Tibial artery (tissue), 4 donors: ENCODE results near the gene WNT3A.

ENCODE experiments used
- DNase-seq, 2 donors: peaks; one replicate each; pipeline ENCODE4 v3.0.0-alpha.2; 2019
- H3K27ac ChIP-seq, 2 donors: fragments of 200-600 bp; sonication (generic) in 1 of 2; 1 replicate in 1 of 2; 2 replicates in 1 of 2; pipeline ENCODE4 v1.5.1; 2018 to 2019; ENCODE audit warnings: mild to moderate bottlenecking in 1 of 2
- H3K27me3 ChIP-seq, 2 donors: fragments of 200-600 bp; sonication (generic) in 1 of 2; one replicate each; pipeline versions ENCODE4 v1.5.1 to v1.6.0; 2016 to 2019
- H3K36me3 ChIP-seq, 3 donors: fragments of 200-600 bp; sonication (generic) in 2 of 3; one replicate each; pipeline ENCODE4 v1.5.1; 2016 to 2019; ENCODE audit warnings: mild to moderate bottlenecking in 2 of 3
- H3K4me1 ChIP-seq, 4 donors: fragments of 200-600 bp; sonication (generic) in 2 of 4; 1 replicate in 3 of 4; 2 replicates in 1 of 4; pipeline ENCODE4 v1.5.1; 2016 to 2019
- H3K4me3 ChIP-seq, 2 donors: fragments of 200-600 bp; sonication (generic) in 1 of 2; 1 replicate in 1 of 2; 2 replicates in 1 of 2; pipeline ENCODE4 v1.5.1; 2018 to 2019; ENCODE audit warnings: mild to moderate bottlenecking in 2 of 2
- H3K9me3 ChIP-seq, 3 donors: fragments of 200-600 bp; sonication (generic) in 1 of 3; one replicate each; pipeline ENCODE4 v1.5.1; 2016 to 2019
- CTCF ChIP-seq, 2 experiments: fragments of 200-600 bp in 1 of 2; fragments of 450-650 bp in 1 of 2; IDR thresholded peaks; one replicate each; pipeline ENCODE4 v1.5.1; 2017 to 2019; ENCODE audit warnings: antibody characterized with exemption in 2 of 2, mild to moderate bottlenecking in 1 of 2, moderate library complexity in 1 of 2
- intact Hi-C: fragments of 100-400 bp; cut with DNase I; formaldehyde crosslinking; loops from one replicate; pipeline ENCODE4 v1.15.0; 2023; ENCODE audit warnings: low total_unique reads

The WNT3A gene

GRCh38 chr1:228035844-228036243 is 29.0 kb downstream of the WNT3A start:
- H3K27ac ChIP-seq = no peak overlapping the region
- no peak for DNase-seq
- peaks cover 0 to 9% (median 4%) of the 10 kb centered on the region in 4 donors for H3K4me1 ChIP-seq
- no peaks in the 10 kb centered on the region for H3K36me3 ChIP-seq
- TF ChIP-seq CTCF (IDR thresholded peaks at IDR 0.05) = no peak
- no peak overlapping the region for H3K4me3 ChIP-seq
- intact Hi-C loops = no loop called here
- peaks cover 0 to 9% (median 0%) of the 10 kb centered on the region in 3 donors for H3K9me3 ChIP-seq
- peaks cover 0 to 70% of the 10 kb centered on the region in 2 donors for H3K27me3 ChIP-seq

GRCh38 chr1:228036701-228037231 is 30.0 kb downstream of the WNT3A start:
- H3K9me3 ChIP-seq = peaks cover 0 to 9% (median 0%) of the 10 kb centered on the region in 3 donors
- no peak overlapping the region for H3K27ac ChIP-seq
- H3K4me3 ChIP-seq = no peak overlapping the region
- no peak for TF ChIP-seq CTCF (IDR thresholded peaks at IDR 0.05)
- H3K36me3 ChIP-seq = no peaks in the 10 kb centered on the region
- peak in 1 of 2 donors; percentile 50 for DNase-seq
- intact Hi-C loops = no loop called here
- H3K4me1 ChIP-seq = peaks cover 0 to 9% (median 4%) of the 10 kb centered on the region in 4 donors
- H3K27me3 ChIP-seq = peaks cover 0 to 61% of the 10 kb centered on the region in 2 donors

- peak in 1 of 2 donors; percentile 54 for DNase-seq
- Histone ChIP-seq H3K4me3 (no peak overlapping the region), H3K9me3 (peaks cover 0 to 9% (median 0%) of the 10 kb centered on the region in 3 donors), H3K4me1 (peaks cover 0 to 9% (median 4%) of the 10 kb centered on the region in 4 donors), H3K36me3 (no peaks in the 10 kb centered on the region), H3K27ac (no peak overlapping the region), H3K27me3 (peaks cover 0 to 59% of the 10 kb centered on the region in 2 donors)
- intact Hi-C loops = no loop called here
- no peak for TF ChIP-seq CTCF (IDR thresholded peaks at IDR 0.05)
Observed at GRCh38 chr1:228037401-228038386, 30.9 kb downstream of the WNT3A start.

GRCh38 chr1:228038387-228039005 is 31.7 kb downstream of the WNT3A start:
- peaks cover 0 to 59% of the 10 kb centered on the region in 2 donors for H3K27me3 ChIP-seq
- peak in 1 of 2 donors; percentile 45 for DNase-seq

More at GRCh38 chr1:228038387-228039005, 31.7 kb downstream of the WNT3A start:
- Histone ChIP-seq H3K9me3 (peaks cover 0 to under 1% (median 0%) of the 10 kb centered on the region in 3 donors), H3K4me1 (peaks cover 0 to 9% (median 4%) of the 10 kb centered on the region in 4 donors), H3K27ac (no peak overlapping the region), H3K36me3 (no peaks in the 10 kb centered on the region), H3K4me3 (no peak overlapping the region)
- TF ChIP-seq CTCF (IDR thresholded peaks at IDR 0.05) = no peak
- intact Hi-C loops = no loop called here
